ENCODE measurements around the gene CDC25B.

DNA sequence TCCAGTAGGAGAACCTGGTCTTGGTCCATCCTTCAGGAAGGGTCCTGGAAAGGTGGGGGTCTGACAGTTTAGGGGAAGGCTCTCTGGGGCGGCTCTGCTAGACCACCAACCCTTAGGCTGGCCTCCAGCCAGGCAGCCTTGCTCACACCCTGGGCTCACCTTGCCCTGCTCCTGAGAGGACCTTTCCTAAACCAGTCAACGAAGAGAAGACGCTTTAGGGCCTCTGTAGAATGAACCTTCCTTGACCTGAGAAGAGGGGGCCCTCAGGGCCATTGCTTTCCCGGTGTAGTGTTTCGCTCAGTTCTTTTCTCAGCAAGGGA lies 1.1 kb downstream of the CDC25B start:
- TF ChIP-seq, protein P1, sequence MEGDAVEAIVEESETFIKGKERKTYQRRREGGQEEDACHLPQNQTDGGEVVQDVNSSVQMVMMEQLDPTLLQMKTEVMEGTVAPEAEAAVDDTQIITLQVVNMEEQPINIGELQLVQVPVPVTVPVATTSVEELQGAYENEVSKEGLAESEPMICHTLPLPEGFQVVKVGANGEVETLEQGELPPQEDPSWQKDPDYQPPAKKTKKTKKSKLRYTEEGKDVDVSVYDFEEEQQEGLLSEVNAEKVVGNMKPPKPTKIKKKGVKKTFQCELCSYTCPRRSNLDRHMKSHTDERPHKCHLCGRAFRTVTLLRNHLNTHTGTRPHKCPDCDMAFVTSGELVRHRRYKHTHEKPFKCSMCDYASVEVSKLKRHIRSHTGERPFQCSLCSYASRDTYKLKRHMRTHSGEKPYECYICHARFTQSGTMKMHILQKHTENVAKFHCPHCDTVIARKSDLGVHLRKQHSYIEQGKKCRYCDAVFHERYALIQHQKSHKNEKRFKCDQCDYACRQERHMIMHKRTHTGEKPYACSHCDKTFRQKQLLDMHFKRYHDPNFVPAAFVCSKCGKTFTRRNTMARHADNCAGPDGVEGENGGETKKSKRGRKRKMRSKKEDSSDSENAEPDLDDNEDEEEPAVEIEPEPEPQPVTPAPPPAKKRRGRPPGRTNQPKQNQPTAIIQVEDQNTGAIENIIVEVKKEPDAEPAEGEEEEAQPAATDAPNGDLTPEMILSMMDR (conservative IDR thresholded peaks at IDR 0.05): no peak
- TF ChIP-seq ZFX (IDR thresholded peaks at IDR 0.05): no peak
